ENCODE results near the gene BBS9. TPM values are rescaled to one million over a fixed set of nuclear protein-coding genes. Genes with fewer than 3 reads are reported as not detected.

The BBS9 gene
- total and polyA plus RNA-seq, 2 donors (not counting 3 experiments of a cell fraction or from before 2014, with no cell fraction given), result 5.7 to 17.4 TPM

- Histone ChIP-seq H3K9ac (replicated peaks; ENCODE audit: extremely low read depth, insufficient read depth, low read length) (no peak overlapping the region), H3K27me3 (ENCODE audit: control insufficient read depth in 2 of 2, insufficient read depth in 2 of 2, low read length in 2 of 2) (no peaks in the 10 kb centered on the region), H3K27ac (ENCODE audit: insufficient read depth, low read depth, low read length) (no peak overlapping the region), H3K4me1 (ENCODE audit: control insufficient read depth, extremely low read depth, insufficient read depth, low read length) (no peaks in the 10 kb centered on the region), H3K36me3 (ENCODE audit: control insufficient read depth in 2 of 2, extremely low read depth in 1 of 2, insufficient read depth in 2 of 2, low read length in 2 of 2) (no peaks in the 10 kb centered on the region), H3K9me1 (replicated peaks; ENCODE audit: control insufficient read depth, extremely low read depth, insufficient read depth, low read length) (no peaks in the 10 kb centered on the region), H3K79me2 (ENCODE audit: control insufficient read depth, insufficient read depth, low read length) (no peaks in the 10 kb centered on the region), H3K9me3 (replicated peaks; ENCODE audit: control insufficient read depth, insufficient read depth, low read length) (no peaks in the 10 kb centered on the region), H4K20me1 (replicated peaks; ENCODE audit: control insufficient read depth, extremely low read depth, insufficient read depth, low read length) (no peaks in the 10 kb centered on the region), H3K4me3 (replicated peaks in 1 of 3; ENCODE audit: insufficient read depth in 1 of 3, low read depth in 1 of 3, low read length in 3 of 3) (no peak overlapping the region), H3K4me2 (ENCODE audit: insufficient read depth, low read length) (no peak overlapping the region), H2AFZ (ENCODE audit: low read depth, low read length) (no peak overlapping the region)
- dilution Hi-C loops (cut with MboI; ENCODE audit: extremely low pct_ligation_motif_present, low sequenced_read_pairs), result no loop called here
- DNase-seq (ENCODE audit: low read depth, low spot score), result no peak
- intact Hi-C loops (cut with micrococcal nuclease), result no loop called here
- no peak for FAIRE-seq
- ChIA-PET CTCF (interaction anchor here (1.3 to 7.3 kb wide), 2 partner anchors 743 to 897 kb away, joined by 4 to 109 read pairs; no protein-coding TSS in a partner anchor), POLR2A (no interaction called here)
- BruUV-seq (replicated peaks), result no TSS peak
- TF ChIP-seq POLR2A (IDR thresholded peaks at IDR 0.05; ENCODE audit: low read depth, low read length) (no peak), GATA2 (IDR thresholded peaks at IDR 0.05; ENCODE audit: insufficient read depth, insufficient read length, low read depth, low read length) (no peak), EZH2 (IDR thresholded peaks at IDR 0.05; ENCODE audit: borderline replicate concordance, low read depth, low read length, severe bottlenecking) (no peak), MYC (IDR thresholded peaks at IDR 0.05; ENCODE audit: low read depth, low read length) (no peak), POLR2AphosphoS5 (IDR thresholded peaks at IDR 0.05; ENCODE audit: insufficient read depth, low read depth, low read length) (no peak), FOS (IDR thresholded peaks at IDR 0.05; ENCODE audit: borderline replicate concordance, insufficient read depth, low read length) (no peak), JUN (IDR thresholded peaks at IDR 0.05; ENCODE audit: borderline replicate concordance, insufficient read depth, insufficient read length, low read depth) (no peak)
- TF ChIP-seq, protein P1, sequence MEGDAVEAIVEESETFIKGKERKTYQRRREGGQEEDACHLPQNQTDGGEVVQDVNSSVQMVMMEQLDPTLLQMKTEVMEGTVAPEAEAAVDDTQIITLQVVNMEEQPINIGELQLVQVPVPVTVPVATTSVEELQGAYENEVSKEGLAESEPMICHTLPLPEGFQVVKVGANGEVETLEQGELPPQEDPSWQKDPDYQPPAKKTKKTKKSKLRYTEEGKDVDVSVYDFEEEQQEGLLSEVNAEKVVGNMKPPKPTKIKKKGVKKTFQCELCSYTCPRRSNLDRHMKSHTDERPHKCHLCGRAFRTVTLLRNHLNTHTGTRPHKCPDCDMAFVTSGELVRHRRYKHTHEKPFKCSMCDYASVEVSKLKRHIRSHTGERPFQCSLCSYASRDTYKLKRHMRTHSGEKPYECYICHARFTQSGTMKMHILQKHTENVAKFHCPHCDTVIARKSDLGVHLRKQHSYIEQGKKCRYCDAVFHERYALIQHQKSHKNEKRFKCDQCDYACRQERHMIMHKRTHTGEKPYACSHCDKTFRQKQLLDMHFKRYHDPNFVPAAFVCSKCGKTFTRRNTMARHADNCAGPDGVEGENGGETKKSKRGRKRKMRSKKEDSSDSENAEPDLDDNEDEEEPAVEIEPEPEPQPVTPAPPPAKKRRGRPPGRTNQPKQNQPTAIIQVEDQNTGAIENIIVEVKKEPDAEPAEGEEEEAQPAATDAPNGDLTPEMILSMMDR (IDR thresholded peaks at IDR 0.05; ENCODE audit: extremely low read depth in 1 of 2, insufficient read depth in 1 of 2, low read depth in 1 of 2, low read length in 2 of 2), result no peak
- TF ChIP-seq, protein P2, sequence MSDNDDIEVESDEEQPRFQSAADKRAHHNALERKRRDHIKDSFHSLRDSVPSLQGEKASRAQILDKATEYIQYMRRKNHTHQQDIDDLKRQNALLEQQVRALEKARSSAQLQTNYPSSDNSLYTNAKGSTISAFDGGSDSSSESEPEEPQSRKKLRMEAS (IDR thresholded peaks at IDR 0.05; ENCODE audit: insufficient read depth, insufficient read length), result no peak
Observed at GRCh38 chr7:33190688-33191304, 61.4 kb downstream of the BBS9 start.

All from endothelial cell of umbilical vein (primary cell).